Endothelial cell (in vitro differentiated cells): Measurements from ENCODE around the gene PANX2. TPM values are rescaled to one million over a fixed set of nuclear protein-coding genes. Genes with fewer than 3 reads are reported as not detected.
"Not testable (repeated sequence)": the region's sequence is repeated elsewhere in the genome, so short reads cannot be mapped to it uniquely, and the experiment has no call there.

Experiments used
- DNase-seq: peaks from one replicate; pipeline ENCODE4 v3.0.0; 2021; ENCODE audit warnings: low spot score
- H3K27ac Mint-ChIP-seq: one replicate; pipeline ENCODE4 v1.8.0; 2021; ENCODE audit warnings: mixed read lengths, inconsistent platforms; ENCODE audit not compliant: unreplicated experiment
- H3K27me3 Mint-ChIP-seq: one replicate; pipeline ENCODE4 v1.8.0; 2021; ENCODE audit warnings: mild to moderate bottlenecking, moderate library complexity, mixed read lengths, inconsistent platforms; ENCODE audit not compliant: unreplicated experiment
- H3K36me3 Mint-ChIP-seq: one replicate; pipeline ENCODE4 v1.8.0; 2021; ENCODE audit warnings: mild to moderate bottlenecking, low read depth, mixed read lengths, inconsistent platforms; ENCODE audit not compliant: unreplicated experiment
- H3K4me1 Mint-ChIP-seq: one replicate; pipeline ENCODE4 v1.8.0; 2021; ENCODE audit warnings: mild to moderate bottlenecking, mixed read lengths, inconsistent platforms; ENCODE audit not compliant: unreplicated experiment
- H3K4me3 Mint-ChIP-seq: one replicate; pipeline ENCODE4 v1.8.0; 2021; ENCODE audit warnings: mild to moderate bottlenecking, mixed read lengths, inconsistent platforms; ENCODE audit not compliant: unreplicated experiment
- H3K9me3 Mint-ChIP-seq: one replicate; pipeline ENCODE4 v1.8.0; 2021; ENCODE audit warnings: mixed read lengths, inconsistent platforms; ENCODE audit not compliant: unreplicated experiment
- CTCF ChIP-seq: fragments of 200-600 bp; sonication (generic); IDR thresholded peaks from one replicate; pipeline ENCODE4 v1.5.0; 2021; ENCODE audit warnings: antibody characterized with exemption; ENCODE audit not compliant: unreplicated experiment
- total RNA-seq: library from RNA; stranded (reverse); fragmentation: NEBNext Ultra II Directional; extraction: Animal tissue kit (Norgen Biotek cat#: 25700); gene quantifications from one replicate; pipeline ENCODE4 v1.2.1, GENCODE V29; 2021; ENCODE audit not compliant: unreplicated experiment

Gene PANX2
- total RNA-seq, 1 donor from 2014 or later: 0.87 TPM

DNA sequence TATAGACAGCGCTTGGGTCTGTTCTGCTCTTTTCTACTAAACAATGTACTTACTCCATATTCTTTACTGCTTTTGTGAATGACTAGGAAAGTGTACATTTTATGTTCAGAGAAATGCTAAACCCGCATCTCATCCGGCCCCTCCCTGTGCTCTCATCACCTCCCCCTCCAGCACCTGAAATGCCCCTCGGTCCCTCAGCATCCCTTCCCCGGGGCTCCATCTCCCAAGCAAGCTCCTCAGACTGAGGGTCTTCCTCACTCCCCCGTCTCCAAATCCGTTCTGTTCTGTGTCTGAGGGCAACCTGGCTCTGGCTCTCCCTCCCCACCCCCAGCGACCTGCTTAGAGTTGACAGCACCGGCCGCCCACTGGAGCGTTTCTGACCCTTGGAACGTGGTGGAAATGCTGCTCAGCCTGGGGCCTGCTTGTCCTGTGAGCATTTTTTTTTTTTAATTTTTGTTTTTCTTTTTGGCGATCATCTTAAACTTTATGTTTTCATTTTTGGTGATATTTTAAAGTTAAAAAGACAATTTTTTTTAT is 31.7 kb downstream of the PANX2 start:
- H3K27me3 Mint-ChIP-seq: peaks cover 7% of the 10 kb centered on the region
- peaks cover 10% of the 10 kb centered on the region for H3K36me3 Mint-ChIP-seq
- H3K4me1 Mint-ChIP-seq: peaks cover 6% of the 10 kb centered on the region
- peak overlapping the region; percentile 24 for H3K27ac Mint-ChIP-seq
- DNase-seq: no peak
- no peak for TF ChIP-seq CTCF
- no peaks in the 10 kb centered on the region for H3K9me3 Mint-ChIP-seq
- H3K4me3 Mint-ChIP-seq: peak overlapping the region; percentile 92

GRCh38 chr22:50203288-50203687 is 32.8 kb downstream of the PANX2 start:
- no peak for TF ChIP-seq CTCF
- Mint-ChIP-seq H3K9me3 (no peaks in the 10 kb centered on the region), H3K27ac (no peak overlapping the region), H3K36me3 (peaks cover 10% of the 10 kb centered on the region), H3K4me1 (peaks cover 6% of the 10 kb centered on the region), H3K27me3 (peaks cover 8% of the 10 kb centered on the region), H3K4me3 (no peak overlapping the region)
- DNase-seq: no peak

DNA sequence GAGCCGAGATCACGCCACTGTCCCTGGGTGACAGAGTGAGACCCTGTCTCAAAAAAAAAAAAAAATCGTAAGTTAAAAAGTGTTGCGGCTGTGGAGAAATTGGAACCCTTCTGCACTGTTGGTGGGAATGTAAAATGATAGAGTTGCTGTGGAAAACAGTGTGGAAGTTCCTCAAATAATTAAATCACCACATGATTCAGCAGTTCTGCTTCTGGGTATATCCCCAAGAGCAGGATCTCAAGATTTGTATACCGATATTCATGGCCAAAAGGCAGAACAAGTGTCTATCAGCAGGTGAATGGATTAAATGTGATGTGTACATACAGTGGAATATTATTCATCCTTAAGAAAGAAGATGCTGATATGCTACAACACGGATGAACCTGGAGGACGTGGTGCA is 34.0 kb downstream of the PANX2 start:
- no peak for DNase-seq
- H3K36me3 Mint-ChIP-seq: peaks cover 10% of the 10 kb centered on the region
- TF ChIP-seq CTCF: no peak
- H3K27ac Mint-ChIP-seq: peak overlapping the region; percentile 15
- peak overlapping the region; percentile 6 for H3K4me3 Mint-ChIP-seq
- H3K9me3 Mint-ChIP-seq: no peaks in the 10 kb centered on the region
- peaks cover 6% of the 10 kb centered on the region for H3K4me1 Mint-ChIP-seq
- peaks cover 8% of the 10 kb centered on the region for H3K27me3 Mint-ChIP-seq

GRCh38 chr22:50204998-50205397 is 34.5 kb downstream of the PANX2 start:
- peak overlapping the region; percentile 6 for H3K4me3 Mint-ChIP-seq
- peaks cover 14% of the 10 kb centered on the region for H3K36me3 Mint-ChIP-seq
- H3K27ac Mint-ChIP-seq: peak overlapping the region; percentile 15
- H3K4me1 Mint-ChIP-seq, H3K9me3 Mint-ChIP-seq, DNase-seq: not testable (repeated sequence)
- peaks cover 12% of the 10 kb centered on the region for H3K27me3 Mint-ChIP-seq

GRCh38 chr22:50205781-50206569 is 35.4 kb downstream of the PANX2 start:
- TF ChIP-seq CTCF: no peak
- no peak overlapping the region for H3K4me3 Mint-ChIP-seq
- DNase-seq: no peak
- H3K9me3 Mint-ChIP-seq: no peaks in the 10 kb centered on the region
- peaks cover 12% of the 10 kb centered on the region for H3K27me3 Mint-ChIP-seq
- peaks cover 14% of the 10 kb centered on the region for H3K36me3 Mint-ChIP-seq
- H3K4me1 Mint-ChIP-seq: peaks cover 6% of the 10 kb centered on the region
- H3K27ac Mint-ChIP-seq: no peak overlapping the region
